ENCODE results near the gene PEAK1.

The PEAK1 gene

DNA sequence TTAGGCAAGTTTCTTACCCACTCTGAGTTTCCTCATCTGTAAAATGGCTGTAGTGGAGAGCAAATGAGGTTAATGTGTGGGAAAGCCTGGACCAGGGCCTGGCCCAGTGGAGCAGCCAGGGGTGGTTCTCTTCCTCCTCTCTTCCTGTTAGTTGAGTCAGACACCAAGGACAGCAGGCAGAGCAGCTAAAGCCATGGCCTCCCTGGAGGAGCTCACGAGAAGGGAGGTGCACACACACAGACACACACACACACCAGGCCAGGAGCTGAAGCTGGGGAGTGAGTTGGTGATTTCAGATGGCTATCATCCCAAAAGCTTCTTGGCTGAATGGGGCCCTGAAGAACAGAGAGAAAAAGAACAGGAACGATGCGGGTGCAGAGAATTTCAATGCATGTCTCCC, 315.7 kb downstream of the PEAK1 start:
- no peak overlapping the region for H3K4me3 ChIP-seq
- no peak overlapping the region for H3K27ac ChIP-seq
- no peak for TF ChIP-seq CTCF (IDR thresholded peaks at IDR 0.05)
- no peak for DNase-seq (ENCODE audit: low spot score)

DNA sequence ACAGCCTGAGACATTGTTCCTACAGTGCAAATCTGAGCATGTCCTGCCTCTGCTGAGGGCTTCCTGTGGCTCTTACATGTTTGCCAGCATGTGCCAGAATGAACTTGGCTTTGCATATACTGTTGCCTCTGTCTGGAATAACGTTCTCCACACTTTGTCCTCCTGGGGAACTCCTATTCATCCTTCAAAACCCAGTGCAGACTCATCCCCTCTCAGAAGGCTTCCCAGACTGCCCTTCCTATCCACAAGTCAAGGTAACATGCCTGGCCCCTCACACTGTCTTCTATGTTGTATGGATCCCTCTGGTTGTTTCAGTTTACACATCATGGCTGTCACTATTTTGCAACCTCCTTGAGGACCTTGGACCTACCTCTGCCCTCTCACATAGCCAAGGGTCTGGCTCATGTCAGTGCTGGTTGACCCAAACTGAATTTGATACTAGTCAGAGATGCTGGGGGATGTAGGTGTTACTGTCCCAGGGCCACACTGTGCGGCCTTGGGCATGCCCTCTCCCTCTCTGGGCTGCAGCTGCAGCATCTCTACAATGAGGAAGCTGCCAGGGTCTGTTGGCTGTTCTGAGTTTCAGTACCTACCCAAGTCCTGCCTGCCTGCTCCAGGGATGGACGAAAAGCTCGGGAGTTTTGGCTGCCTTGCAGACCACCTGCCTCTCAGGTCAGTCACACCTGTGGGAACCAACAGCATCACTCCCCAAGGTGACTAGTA, 320.0 kb downstream of the PEAK1 start:
- DNase-seq (ENCODE audit: low spot score) = no peak
- no peak for TF ChIP-seq CTCF (IDR thresholded peaks at IDR 0.05)
- Histone ChIP-seq H3K27ac (no peak overlapping the region), H3K4me3 (no peak overlapping the region)

DNA sequence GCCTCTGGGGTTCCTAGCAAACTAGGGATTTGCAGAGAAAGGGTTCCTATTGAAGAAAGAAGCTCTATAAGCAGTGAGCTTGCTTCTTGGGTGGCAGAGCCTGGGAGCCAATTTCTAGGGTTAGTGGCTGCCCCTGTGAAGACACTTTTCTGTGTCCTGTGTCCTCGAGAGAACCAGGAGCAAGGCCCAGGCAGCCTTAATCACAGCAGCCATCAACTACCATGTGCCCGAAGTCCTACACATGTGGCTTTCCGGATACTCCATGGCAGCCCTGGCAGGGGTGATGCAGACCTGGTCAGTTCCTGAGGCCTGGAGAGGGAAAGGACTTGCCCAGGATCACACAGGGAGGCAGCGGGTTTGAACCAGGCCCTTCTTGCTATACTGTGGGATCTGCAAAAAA, 321.3 kb downstream of the PEAK1 start:
- H3K27ac ChIP-seq = no peak overlapping the region
- TF ChIP-seq CTCF (IDR thresholded peaks at IDR 0.05) = no peak
- no peak for DNase-seq (ENCODE audit: low spot score)
- no peak overlapping the region for H3K4me3 ChIP-seq

DNA sequence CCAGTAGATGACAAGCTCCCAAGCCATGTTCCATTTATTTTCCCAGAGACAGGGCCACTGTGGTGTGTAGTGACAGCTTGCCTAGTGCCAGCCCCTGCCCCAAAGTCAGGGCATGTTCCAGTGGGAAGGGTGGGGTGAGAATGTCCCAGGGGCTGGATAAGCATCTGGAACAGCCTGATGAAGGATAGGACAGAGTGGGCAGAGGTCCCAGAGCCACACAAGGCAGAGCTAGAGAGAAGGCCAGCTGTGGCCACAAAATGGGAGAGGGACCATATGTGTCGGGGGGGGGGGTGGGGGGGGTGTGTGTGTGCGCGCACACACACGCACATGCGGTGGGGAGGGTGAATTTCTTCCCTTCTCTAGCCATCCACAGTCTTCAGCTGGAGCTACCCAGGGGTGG, 322.0 kb downstream of the PEAK1 start:
- Histone ChIP-seq H3K27ac (no peak overlapping the region), H3K4me3 (no peak overlapping the region)
- TF ChIP-seq CTCF (IDR thresholded peaks at IDR 0.05) = no peak
- DNase-seq (ENCODE audit: low spot score) = no peak

- no peak overlapping the region for H3K27ac ChIP-seq
- no peak for DNase-seq (ENCODE audit: low spot score)
- H3K4me3 ChIP-seq = no peak overlapping the region
- TF ChIP-seq CTCF (IDR thresholded peaks at IDR 0.05) = no peak
Measured at GRCh38 chr15:77097248-77097721, 322.6 kb downstream of the PEAK1 start.

DNA sequence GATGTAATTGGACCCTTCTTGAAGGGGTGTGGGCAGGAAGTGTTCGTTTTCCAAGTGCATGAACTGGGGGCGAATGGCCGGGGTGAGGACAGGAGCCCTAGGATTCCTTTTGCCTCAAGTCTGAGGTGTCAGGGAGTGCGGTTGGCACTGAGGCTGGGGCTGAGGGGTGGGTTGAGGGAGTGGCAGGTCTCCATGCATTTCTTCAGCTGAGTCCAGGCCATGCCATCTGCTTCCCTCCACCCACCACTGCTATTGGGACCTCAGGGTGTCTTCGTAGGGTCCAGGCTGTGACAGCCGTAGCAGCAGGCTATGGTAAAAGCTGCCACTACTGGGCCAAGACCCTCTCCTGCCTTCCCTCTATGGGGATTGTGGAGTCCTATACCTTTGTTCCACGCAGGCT, 323.4 kb downstream of the PEAK1 start:
- Histone ChIP-seq H3K27ac (no peak overlapping the region), H3K4me3 (no peak overlapping the region)
- DNase-seq (ENCODE audit: low spot score) = no peak
- TF ChIP-seq CTCF (IDR thresholded peaks at IDR 0.05) = no peak

- Histone ChIP-seq H3K4me3 (no peak overlapping the region), H3K27ac (no peak overlapping the region)
- no peak for DNase-seq (ENCODE audit: low spot score)
- no peak for TF ChIP-seq CTCF (IDR thresholded peaks at IDR 0.05)
Measured at GRCh38 chr15:77096138-77096537, 323.8 kb downstream of the PEAK1 start.

All from coronary artery (tissue), 2 donors.